BLaER1 (cell line): ENCODE data around the gene C4orf50.

Source experiments
- H3K27ac ChIP-seq: shearing (Covaris generic); formaldehyde crosslinking; 2 replicates; pipeline ENCODE4 v1.8.1; 2022
- H3K27me3 ChIP-seq: shearing (Covaris generic); formaldehyde crosslinking; 2 replicates; pipeline ENCODE4 v1.8.1; 2022
- H3K36me3 ChIP-seq: shearing (Covaris generic); formaldehyde crosslinking; 2 replicates; pipeline ENCODE4 v1.8.1; 2022
- H3K4me1 ChIP-seq: shearing (Covaris generic); formaldehyde crosslinking; 2 replicates; pipeline ENCODE4 v1.8.1; 2022
- H3K4me2 ChIP-seq: shearing (Covaris generic); formaldehyde crosslinking; 2 replicates; pipeline ENCODE4 v1.8.1; 2022
- H3K4me3 ChIP-seq: shearing (Covaris generic); formaldehyde crosslinking; 2 replicates; pipeline ENCODE4 v1.8.1; 2022
- H3K9ac ChIP-seq: shearing (Covaris generic); formaldehyde crosslinking; 2 replicates; pipeline ENCODE4 v1.8.1; 2022
- H3K9me3 ChIP-seq: shearing (Covaris generic); formaldehyde crosslinking; 2 replicates; pipeline ENCODE4 v1.8.1; 2022
- H4K20me1 ChIP-seq: shearing (Covaris generic); formaldehyde crosslinking; 2 replicates; pipeline ENCODE4 v1.8.1; 2022
- Cebpa-rat ChIP-seq: shearing (Covaris generic); IDR thresholded peaks from 2 replicates; pipeline ENCODE4 v1.8.1; 2022

C4orf50 gene

GRCh38 chr4:5976431-5976830, 41.8 kb downstream of the C4orf50 start:
- Histone ChIP-seq H3K4me3 (no peak overlapping the region), H3K27me3 (no peaks in the 10 kb centered on the region), H3K4me2 (peak overlapping the region; percentile 59), H3K4me1 (peaks cover 51% of the 10 kb centered on the region), H3K9me3 (no peaks in the 10 kb centered on the region), H3K9ac (no peak overlapping the region), H3K36me3 (no peaks in the 10 kb centered on the region), H4K20me1 (no peaks in the 10 kb centered on the region), H3K27ac (no peak overlapping the region)
- no peak for TF ChIP-seq Cebpa-rat

DNA sequence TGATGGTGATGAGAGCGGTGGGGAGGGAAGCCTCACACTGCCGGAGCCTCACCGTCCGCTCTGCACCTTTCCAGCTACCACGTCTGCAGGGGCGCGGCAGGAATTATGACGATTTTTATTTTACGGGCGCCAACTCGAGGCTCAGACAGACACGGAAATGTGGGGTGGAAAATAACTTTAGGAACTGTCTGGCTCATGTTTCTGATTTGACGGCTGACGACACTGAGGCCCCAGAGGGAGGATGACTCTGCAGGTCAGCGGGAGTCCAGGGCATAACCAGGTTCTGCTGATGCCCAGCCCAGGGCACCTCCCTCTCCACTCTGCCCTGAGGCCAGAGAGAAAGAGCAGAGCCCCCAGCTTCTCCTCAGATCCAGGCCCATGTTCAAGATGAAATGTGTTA, 43.9 kb downstream of the C4orf50 start:
- H3K27me3 ChIP-seq: no peaks in the 10 kb centered on the region
- no peak for TF ChIP-seq Cebpa-rat
- H4K20me1 ChIP-seq: no peaks in the 10 kb centered on the region
- no peaks in the 10 kb centered on the region for H3K36me3 ChIP-seq
- H3K9me3 ChIP-seq: no peaks in the 10 kb centered on the region
- no peak overlapping the region for H3K9ac ChIP-seq
- H3K27ac ChIP-seq: no peak overlapping the region
- H3K4me3 ChIP-seq: no peak overlapping the region
- H3K4me2 ChIP-seq: no peak overlapping the region
- peaks cover 48% of the 10 kb centered on the region for H3K4me1 ChIP-seq

- no peak overlapping the region for H3K9ac ChIP-seq
- no peaks in the 10 kb centered on the region for H3K27me3 ChIP-seq
- no peaks in the 10 kb centered on the region for H3K36me3 ChIP-seq
- no peaks in the 10 kb centered on the region for H3K9me3 ChIP-seq
- no peaks in the 10 kb centered on the region for H4K20me1 ChIP-seq
- TF ChIP-seq Cebpa-rat: no peak
- no peak overlapping the region for H3K4me2 ChIP-seq
- H3K4me3 ChIP-seq: no peak overlapping the region
- peaks cover 47% of the 10 kb centered on the region for H3K4me1 ChIP-seq
- no peak overlapping the region for H3K27ac ChIP-seq
Observed at GRCh38 chr4:5973486-5974220, 44.6 kb downstream of the C4orf50 start.

DNA sequence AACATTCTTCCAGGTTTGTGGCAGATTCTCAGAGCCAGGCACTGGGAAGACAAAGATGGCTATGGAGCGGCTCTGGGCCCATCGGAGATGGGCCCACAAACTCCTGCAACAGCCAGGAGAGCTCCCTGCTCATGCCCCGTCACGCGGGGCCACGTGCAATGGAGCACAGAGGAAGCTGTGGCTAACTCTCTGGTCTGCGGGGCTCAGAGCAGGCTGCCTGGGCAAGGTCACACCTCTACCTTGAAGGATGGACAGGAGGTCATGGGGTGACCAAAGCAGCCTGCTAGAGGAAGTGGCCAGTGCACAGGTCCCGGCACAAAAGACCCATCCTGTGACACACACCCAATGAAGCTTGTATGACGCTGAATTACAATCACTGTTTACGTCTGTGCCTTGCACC, 45.2 kb downstream of the C4orf50 start:
- H3K27me3 ChIP-seq: no peaks in the 10 kb centered on the region
- H3K9me3 ChIP-seq: no peaks in the 10 kb centered on the region
- no peaks in the 10 kb centered on the region for H3K36me3 ChIP-seq
- no peak for TF ChIP-seq Cebpa-rat
- no peak overlapping the region for H3K9ac ChIP-seq
- no peak overlapping the region for H3K27ac ChIP-seq
- no peak overlapping the region for H3K4me2 ChIP-seq
- H4K20me1 ChIP-seq: no peaks in the 10 kb centered on the region
- no peak overlapping the region for H3K4me3 ChIP-seq
- peaks cover 49% of the 10 kb centered on the region for H3K4me1 ChIP-seq

GRCh38 chr4:5972571-5972970, 45.7 kb downstream of the C4orf50 start:
- Histone ChIP-seq H3K36me3 (no peaks in the 10 kb centered on the region), H3K4me2 (no peak overlapping the region), H3K27ac (no peak overlapping the region), H3K27me3 (no peaks in the 10 kb centered on the region), H3K4me1 (peaks cover 54% of the 10 kb centered on the region), H3K9ac (no peak overlapping the region), H3K9me3 (no peaks in the 10 kb centered on the region), H4K20me1 (no peaks in the 10 kb centered on the region), H3K4me3 (no peak overlapping the region)
- no peak for TF ChIP-seq Cebpa-rat

- H3K4me3 ChIP-seq: no peak overlapping the region
- H3K9ac ChIP-seq: no peak overlapping the region
- no peak overlapping the region for H3K27ac ChIP-seq
- no peak overlapping the region for H3K4me2 ChIP-seq
- H4K20me1 ChIP-seq: no peaks in the 10 kb centered on the region
- peaks cover 49% of the 10 kb centered on the region for H3K4me1 ChIP-seq
- H3K36me3 ChIP-seq: no peaks in the 10 kb centered on the region
- H3K27me3 ChIP-seq: no peaks in the 10 kb centered on the region
- no peaks in the 10 kb centered on the region for H3K9me3 ChIP-seq
- no peak for TF ChIP-seq Cebpa-rat
Observed at GRCh38 chr4:5971078-5971450, 47.2 kb downstream of the C4orf50 start.

- Histone ChIP-seq H3K9ac (no peak overlapping the region), H3K4me2 (no peak overlapping the region), H3K36me3 (no peaks in the 10 kb centered on the region), H3K4me3 (no peak overlapping the region), H3K27ac (no peak overlapping the region), H3K27me3 (no peaks in the 10 kb centered on the region), H3K9me3 (no peaks in the 10 kb centered on the region), H3K4me1 (peaks cover 44% of the 10 kb centered on the region), H4K20me1 (no peaks in the 10 kb centered on the region)
- TF ChIP-seq Cebpa-rat: no peak
Observed at GRCh38 chr4:5970381-5971077, 47.7 kb downstream of the C4orf50 start.

GRCh38 chr4:5969777-5970176, 48.5 kb downstream of the C4orf50 start:
- Histone ChIP-seq H3K36me3 (no peaks in the 10 kb centered on the region), H3K9ac (no peak overlapping the region), H3K4me2 (no peak overlapping the region), H3K4me1 (peaks cover 44% of the 10 kb centered on the region), H3K27ac (no peak overlapping the region), H3K27me3 (no peaks in the 10 kb centered on the region), H3K9me3 (no peaks in the 10 kb centered on the region), H4K20me1 (no peaks in the 10 kb centered on the region), H3K4me3 (no peak overlapping the region)
- TF ChIP-seq Cebpa-rat: no peak

- no peak overlapping the region for H3K4me2 ChIP-seq
- H3K9ac ChIP-seq: no peak overlapping the region
- H3K4me3 ChIP-seq: no peak overlapping the region
- no peak overlapping the region for H3K27ac ChIP-seq
- H3K9me3 ChIP-seq: no peaks in the 10 kb centered on the region
- no peak for TF ChIP-seq Cebpa-rat
- no peaks in the 10 kb centered on the region for H4K20me1 ChIP-seq
- H3K4me1 ChIP-seq: peaks cover 46% of the 10 kb centered on the region
- no peaks in the 10 kb centered on the region for H3K27me3 ChIP-seq
- no peaks in the 10 kb centered on the region for H3K36me3 ChIP-seq
Observed at GRCh38 chr4:5969336-5969735, 48.9 kb downstream of the C4orf50 start.

GRCh38 chr4:5968246-5968645, 50.0 kb downstream of the C4orf50 start:
- no peak for TF ChIP-seq Cebpa-rat
- H3K4me2 ChIP-seq: peak overlapping the region; percentile 63; the same call in 1 of the 2 replicates
- peaks cover 51% of the 10 kb centered on the region for H3K4me1 ChIP-seq

More at GRCh38 chr4:5968246-5968645, 50.0 kb downstream of the C4orf50 start:
- Histone ChIP-seq H3K4me3 (no peak overlapping the region), H3K36me3 (no peaks in the 10 kb centered on the region), H3K9ac (no peak overlapping the region), H3K27me3 (no peaks in the 10 kb centered on the region), H3K9me3 (no peaks in the 10 kb centered on the region), H4K20me1 (no peaks in the 10 kb centered on the region), H3K27ac (no peak overlapping the region)
